ENCODE data around the gene FANCI.

The FANCI gene

DNA sequence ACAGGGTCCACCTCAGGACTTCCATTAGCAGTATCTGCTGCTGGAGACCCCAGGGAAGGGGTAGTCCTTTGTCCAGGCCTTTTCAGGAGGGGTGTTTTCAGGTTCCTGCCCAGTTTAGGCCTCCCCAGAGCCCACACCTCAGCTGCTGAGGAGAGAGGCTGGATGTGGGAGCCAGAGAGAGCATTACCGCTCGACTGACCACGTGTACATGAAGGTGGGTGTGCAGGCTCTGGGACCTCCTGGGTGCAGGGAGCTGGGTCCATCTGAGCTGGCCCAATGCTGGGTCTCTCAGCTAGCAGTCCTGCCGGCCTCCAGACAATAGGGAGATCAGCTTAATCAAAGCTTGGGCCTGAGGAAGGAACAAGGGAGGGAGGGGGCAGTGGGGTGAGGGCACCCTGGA is 120.0 kb downstream of the FANCI start:
- no peak for DNase-seq

DNA sequence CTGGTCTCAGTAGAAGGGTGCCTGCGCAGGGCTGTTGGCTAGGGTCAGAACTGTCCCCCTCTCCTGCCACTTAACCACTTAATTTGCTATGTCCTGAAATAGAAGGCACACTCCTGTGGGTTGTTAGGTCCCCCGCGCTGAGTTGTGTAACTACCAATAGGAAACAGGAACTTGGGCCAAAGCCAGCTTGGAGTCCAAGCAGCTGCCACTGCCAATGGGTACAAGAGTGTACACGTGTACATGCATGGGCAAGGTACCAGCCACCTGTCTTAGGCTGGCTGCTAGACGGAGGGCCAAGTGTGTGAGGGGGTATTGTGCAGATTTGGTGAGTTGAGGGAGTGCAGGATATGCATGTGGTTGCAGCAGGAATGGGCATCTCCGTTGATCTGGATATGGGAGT is 120.6 kb downstream of the FANCI start:
- no peak for DNase-seq

GRCh38 chr15:89364741-89365450 is 121.1 kb downstream of the FANCI start:
- no peak for DNase-seq

GRCh38 chr15:89365462-89366065 is 121.8 kb downstream of the FANCI start:
- DNase-seq, result no peak
